CD4-positive, alpha-beta T cell treated with Interferon alpha-2 for 1 hour (primary cell): Measurements from ENCODE around the gene BCL2L12.

ENCODE experiments used
- DNase-seq, 2 donors: peaks; one replicate each; pipeline ENCODE4 v3.0.0-alpha.2; 2020 to 2022

Gene BCL2L12

DNA sequence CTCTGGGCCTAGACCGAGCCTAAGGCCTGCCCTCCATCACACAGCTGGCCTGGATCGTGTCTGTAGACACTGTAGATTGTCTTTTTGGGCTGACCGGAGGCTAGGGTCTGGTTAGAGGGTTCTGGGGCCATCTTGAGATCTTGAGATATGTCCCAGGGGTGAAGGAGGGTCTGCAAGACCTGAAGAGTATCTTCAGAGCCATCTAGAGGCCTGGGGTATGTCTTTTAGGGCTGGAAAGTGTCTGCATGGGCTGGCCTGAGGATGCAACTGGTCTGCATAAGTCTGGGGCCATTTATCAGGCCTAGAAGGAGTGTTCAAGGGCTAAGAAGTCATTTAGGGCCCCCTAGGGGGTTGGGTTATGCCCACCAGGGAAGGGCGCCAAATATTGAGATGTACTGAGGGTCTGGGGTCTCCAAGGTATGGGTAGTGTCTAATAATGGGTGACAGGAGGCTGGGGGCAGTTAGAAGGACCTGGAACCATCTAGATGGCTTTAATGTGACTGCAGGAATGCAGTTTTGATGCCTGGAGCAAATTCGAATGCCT is 23.2 kb upstream of the BCL2L12 start:
- DNase-seq = no peak

DNA sequence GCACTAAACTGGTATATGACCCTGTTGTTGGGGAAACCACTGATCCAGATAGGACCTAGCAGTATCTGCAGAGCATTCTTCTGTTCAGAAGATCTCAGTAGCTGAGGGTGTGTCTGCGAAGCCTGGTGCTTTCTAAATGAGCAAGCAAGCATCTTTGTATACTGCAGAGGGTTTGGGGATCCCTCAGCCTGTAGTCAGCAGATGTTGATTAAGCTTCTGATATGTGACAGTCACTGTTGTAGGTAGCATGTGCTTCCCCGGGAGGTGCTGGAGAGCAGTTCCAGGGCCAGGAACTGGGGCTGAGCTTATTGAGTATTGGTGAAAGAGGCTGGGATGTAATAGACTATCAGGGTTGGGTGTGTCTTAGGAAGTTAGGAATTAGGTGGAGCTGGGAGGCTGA is 22.3 kb upstream of the BCL2L12 start:
- DNase-seq = no peak

DNA sequence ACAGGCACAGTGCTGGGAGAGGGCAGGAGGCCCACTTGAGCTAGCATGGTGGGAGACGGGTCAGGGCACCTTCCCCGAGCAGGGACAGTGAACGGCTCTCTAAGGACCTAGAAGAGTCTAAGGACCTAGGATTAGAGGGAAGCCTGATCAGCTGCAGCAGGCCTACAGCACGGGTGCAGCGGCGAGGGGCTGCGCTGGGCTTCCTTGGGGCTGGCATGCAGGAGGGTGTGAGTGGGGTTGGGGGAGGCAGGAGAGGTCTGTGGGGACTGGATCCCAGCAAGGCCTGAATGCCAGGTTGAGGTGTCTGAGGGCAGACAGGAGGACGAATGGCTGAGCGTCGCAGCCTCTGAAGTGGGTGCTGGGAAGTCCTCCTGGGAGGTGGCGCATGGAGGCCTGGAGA is 20.1 kb upstream of the BCL2L12 start:
- no peak for DNase-seq

DNA sequence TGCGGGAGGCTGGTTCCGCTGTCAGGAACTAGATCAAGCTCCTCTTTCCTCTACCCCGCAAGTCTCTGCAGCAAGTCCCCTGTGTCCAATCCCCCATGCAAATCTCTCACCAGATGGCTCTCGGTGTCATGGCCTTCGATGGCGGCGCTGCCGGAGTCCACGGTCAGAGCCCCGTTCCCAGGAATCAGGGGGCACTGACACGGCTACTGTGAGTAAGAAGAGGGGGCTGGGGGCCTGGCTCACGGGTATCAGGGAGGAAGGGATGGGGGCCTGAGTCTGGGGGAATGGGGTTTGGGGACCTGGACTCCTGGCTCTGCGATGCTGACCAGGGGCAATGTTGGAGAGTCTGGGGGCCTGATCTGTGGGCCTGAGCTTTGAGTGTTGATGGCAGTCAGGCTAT is 19.7 kb upstream of the BCL2L12 start:
- no peak for DNase-seq

DNA sequence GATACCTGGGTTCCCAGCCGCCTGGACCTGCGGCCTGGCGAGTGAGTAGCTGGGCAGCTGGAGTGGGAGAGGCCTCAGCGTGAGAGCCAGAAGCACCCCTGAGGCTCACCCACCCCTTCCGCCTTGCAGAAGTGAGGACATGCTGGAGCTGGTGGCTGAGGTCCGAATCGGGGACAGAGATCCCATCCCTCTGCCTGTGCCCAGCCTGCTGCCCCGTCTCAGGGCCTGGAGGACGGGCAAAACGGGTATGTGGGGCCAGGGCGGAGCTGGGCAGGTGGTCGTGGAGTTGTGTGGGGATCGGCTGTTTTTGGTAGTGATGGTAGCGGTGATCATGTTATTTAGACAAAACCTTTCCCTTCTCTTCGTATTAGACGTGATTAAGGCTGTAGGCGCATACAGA is 19.1 kb upstream of the BCL2L12 start:
- no peak for DNase-seq

DNA sequence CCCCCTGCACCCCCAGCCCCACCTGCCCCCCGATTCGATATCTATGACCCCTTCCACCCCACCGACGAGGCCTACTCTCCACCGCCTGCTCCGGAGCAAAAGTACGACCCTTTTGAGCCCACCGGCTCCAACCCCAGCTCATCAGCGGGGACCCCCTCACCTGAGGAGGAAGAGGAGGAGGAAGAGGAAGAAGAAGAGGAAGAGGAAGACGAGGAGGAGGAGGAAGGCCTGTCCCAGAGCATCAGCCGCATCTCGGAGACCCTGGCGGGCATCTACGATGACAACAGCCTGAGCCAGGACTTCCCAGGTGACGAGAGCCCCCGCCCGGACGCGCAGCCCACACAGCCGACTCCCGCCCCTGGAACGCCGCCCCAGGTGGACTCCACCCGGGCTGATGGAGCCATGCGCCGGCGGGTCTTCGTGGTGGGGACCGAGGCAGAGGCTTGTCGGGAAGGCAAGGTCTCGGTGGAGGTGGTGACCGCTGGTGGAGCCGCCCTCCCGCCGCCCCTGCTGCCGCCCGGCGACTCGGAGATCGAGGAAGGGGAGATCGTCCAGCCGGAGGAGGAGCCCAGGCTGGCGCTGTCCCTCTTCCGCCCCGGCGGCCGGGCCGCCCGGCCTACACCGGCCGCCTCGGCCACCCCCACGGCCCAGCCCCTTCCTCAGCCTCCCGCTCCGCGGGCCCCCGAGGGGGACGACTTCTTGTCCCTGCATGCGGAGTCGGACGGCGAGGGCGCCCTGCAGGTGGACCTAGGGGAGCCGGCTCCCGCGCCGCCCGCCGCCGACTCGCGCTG is 14.5 kb upstream of the BCL2L12 start:
- no peak for DNase-seq

DNA sequence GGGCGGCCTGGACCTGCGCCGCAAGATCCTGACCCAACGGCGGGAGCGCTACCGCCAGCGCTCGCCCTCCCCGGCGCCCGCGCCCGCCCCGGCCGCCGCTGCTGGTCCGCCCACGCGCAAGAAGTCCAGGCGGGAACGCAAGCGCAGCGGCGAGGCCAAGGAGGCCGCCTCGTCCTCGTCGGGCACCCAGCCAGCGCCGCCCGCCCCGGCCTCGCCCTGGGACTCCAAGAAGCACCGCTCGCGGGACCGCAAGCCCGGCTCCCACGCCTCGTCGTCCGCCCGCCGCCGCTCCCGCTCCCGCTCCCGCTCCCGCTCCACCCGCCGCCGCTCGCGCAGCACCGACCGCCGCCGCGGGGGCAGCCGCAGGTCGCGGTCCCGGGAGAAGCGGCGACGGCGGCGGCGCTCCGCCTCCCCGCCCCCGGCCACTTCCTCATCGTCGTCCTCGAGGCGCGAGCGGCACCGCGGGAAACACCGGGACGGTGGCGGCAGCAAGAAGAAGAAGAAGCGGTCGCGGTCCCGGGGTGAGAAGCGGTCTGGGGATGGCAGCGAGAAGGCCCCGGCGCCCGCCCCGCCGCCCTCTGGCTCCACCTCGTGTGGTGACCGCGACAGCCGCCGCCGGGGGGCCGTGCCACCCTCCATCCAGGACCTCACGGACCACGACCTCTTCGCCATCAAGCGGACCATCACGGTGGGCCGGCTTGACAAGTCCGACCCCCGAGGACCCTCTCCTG is 13.7 kb upstream of the BCL2L12 start:
- DNase-seq = no peak

DNA sequence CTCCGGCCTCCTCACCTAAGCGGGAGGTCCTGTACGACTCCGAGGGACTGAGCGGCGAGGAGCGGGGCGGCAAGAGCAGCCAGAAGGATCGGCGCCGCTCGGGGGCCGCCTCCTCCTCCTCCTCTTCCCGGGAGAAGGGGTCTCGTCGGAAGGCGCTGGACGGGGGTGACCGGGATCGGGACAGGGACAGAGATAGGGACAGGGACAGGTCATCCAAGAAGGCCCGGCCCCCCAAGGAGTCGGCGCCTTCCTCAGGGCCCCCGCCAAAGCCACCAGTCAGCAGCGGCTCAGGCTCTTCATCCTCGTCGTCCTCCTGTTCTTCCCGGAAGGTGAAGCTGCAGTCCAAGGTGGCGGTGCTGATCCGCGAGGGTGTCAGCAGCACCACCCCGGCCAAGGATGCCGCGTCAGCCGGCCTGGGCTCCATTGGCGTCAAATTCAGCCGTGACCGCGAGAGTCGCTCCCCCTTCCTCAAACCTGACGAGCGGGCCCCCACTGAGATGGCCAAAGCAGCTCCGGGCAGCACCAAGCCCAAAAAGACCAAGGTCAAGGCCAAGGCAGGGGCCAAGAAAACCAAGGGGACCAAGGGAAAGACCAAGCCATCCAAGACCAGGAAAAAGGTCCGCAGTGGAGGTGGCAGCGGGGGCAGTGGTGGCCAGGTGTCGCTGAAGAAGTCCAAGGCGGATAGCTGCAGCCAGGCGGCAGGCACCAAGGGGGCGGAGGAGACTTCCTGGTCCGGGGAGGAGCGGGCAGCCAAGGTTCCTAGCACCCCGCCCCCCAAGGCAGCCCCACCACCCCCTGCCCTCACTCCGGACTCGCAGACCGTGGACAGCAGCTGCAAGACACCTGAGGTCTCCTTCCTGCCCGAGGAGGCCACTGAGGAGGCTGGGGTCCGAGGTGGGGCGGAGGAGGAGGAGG is 12.9 kb upstream of the BCL2L12 start:
- DNase-seq = no peak

DNA sequence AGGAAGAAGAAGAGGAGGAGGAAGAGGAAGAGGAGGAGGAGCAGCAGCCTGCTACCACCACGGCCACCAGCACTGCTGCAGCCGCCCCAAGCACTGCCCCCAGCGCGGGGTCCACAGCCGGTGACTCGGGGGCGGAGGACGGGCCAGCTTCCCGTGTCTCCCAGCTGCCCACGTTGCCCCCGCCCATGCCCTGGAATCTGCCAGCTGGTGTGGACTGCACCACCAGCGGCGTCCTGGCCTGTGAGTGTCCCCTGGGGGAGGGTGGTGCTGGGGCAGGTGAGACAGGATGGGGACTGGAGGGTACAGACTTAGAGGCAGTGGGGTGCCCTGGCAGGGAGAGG is 12.3 kb upstream of the BCL2L12 start:
- no peak for DNase-seq

DNA sequence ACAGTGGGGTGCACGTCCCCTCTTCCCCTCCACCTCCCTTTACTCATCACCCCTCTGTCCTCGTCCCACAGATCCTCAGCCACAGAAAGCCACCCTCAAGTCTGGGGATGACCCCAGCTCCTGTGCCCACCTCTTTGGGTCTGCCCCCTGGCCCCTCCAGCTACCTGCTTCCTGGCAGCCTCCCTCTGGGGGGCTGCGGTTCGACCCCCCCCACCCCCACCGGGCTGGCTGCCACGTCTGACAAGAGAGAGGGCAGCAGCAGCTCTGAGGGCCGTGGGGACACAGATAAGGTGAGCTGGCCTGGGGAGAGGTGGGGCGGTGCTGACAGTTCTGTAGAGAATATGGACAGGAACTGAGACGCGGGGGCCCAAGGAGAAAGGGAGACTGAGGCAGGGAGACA is 11.2 kb upstream of the BCL2L12 start:
- DNase-seq = no peak

DNA sequence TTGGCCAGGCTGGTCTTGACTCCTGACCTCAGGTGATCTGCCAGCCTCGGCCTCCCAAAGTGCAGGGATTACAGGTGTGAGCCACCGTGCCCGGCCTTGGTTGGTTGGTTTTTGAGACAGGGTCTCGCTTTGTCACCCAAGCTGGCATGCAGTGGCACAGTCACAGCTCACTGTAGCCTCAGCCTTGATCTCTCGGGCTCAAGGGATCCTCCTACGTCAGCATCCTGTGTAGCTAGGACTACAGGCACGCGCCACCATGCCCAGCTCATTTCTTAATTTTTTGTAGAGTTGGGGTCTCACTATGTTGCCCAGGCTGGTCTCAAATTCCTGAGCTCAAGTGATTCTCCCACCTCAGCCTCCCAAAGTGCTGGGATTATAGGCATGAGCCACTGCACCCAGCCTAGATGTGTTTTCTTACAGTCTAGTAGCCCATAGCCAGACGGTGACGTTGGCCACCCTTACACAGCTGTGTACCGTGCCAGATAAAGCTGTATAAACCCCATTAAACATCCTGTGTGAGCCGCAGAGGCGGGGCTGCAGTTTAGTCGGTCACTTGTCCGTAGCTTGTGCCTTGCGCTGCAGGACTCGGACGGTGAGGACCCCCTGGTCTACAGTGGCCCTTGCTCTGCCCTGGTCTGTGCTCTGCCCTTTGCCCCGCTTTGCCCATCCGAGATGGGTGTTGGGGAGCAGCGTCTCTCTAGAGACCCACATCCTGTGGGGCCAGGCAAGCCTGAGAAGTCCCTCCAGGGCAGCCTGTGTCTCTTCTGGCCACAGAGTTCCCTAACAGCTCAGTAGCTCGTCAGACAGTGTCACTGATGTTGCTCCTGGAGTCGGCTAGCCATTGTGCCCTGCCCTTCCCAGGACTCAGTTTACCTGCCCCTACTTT is 9.9 kb upstream of the BCL2L12 start:
- no peak for DNase-seq

DNA sequence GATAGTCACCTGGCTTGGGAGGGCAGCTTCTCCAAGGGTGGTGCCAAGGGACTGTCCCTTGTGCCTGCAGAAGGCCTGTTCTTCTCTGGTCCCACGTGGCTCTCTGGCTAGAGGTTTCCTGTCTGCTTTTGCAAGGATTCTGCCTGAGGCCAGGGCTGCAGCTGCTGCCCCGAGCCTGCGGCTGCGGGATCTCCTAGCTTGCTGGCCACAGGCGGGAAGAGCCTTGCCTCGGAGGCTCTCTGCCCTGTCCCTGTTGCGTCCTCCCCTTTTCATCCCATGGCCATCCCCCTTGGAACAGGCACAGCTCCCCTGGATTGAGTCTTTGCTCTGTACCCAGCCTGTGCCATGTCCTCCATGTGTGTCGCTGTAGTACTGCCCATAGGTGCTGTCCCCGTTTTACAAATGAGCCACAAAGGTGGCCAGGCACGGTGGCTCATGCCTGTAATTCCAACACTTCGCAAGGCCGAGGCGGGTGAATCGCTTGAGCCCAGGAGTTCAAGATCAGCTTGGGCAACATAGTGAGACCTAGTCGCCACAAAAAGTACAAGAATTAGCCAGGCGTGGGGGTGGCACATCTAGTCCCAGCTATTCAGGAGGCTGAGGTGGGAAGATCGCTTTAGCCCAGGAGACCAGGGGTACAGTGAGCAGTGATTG is 9.2 kb upstream of the BCL2L12 start:
- DNase-seq = no peak

DNA sequence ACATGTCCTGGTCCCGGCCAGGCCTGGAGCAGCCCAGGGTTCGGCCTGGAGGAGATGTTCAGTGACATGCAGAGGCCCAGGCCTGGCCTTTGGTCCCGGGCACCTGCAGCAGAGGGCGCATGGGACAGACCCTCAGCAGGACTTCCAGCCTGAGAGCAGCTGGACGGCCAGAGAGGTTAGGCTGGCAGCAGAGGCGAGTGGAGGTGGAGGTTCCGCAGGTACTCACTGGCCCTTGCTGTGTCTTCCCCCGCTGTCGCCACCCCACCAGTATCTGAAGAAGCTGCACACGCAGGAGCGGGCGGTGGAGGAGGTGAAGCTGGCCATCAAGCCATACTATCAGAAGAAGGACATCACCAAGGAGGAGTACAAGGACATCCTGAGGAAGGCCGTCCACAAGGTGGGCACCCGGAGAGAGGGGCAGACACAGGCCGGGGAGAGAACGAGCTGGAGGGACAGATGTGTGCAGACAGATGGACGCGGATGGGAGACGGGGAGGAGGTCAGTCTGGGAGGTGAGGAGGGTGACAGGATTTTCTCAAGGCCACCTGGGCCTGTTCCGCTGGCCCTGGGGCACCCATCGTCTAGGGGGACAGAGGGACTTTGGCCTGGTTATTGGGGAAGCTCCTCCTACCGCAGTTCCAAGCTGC is 8.1 kb upstream of the BCL2L12 start:
- DNase-seq = no peak

DNA sequence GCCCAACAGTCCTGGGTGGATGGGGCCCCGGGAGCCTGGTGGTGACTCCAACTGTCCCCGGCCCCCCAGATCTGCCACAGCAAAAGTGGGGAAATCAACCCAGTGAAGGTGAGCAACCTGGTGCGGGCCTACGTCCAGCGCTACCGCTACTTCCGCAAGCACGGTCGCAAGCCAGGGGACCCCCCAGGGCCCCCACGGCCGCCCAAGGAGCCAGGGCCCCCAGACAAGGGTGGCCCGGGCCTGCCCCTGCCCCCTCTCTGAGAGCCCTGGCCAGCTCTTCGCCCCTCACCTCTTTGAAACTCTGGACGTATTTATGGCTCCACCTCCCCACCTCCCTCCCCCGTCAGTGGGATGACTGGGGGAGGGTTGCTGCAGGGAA is 7.6 kb upstream of the BCL2L12 start:
- no peak for DNase-seq

DNA sequence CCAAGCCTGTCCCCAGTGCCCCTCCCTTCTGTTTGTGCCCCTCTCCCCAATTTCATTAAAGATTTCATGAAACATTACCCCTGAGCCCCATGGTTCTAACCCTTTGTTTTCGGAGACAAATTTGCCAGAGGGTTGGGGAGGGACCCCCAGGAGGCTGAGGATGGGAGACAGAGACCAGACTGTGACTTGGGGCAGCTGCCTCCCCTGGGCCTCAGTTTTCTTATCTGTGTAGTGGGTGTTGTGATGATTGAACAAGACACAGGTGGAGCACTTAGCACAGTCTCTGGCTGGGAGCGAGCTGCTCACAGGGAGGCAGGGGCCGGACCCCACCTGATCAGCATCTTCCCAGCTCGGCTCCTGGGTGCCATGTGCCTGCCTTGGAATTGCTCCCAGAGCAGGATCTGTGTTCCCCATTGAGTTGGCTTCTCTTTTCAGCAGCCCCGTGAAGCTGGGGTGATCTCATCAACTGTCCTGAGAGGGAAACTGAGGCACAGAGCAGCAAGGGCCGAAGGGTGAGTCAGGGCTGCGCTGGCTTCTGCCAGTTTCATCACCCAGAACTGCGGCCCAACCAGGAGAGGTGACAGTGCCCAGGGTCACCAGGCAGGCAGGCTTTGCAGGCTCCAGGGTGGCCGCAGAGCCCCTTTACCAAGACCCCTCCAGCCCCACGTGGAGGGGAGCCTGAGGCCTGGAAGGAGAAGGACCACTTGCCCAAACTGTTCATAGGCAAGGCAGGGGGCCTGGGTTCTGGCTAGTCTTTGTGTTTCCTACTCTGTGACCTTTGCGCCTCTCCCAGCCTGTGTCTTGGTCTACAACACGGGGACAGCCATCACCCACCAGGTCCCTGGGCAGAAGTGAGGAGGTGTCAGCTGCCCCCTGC is 6.9 kb upstream of the BCL2L12 start:
- DNase-seq = no peak

DNA sequence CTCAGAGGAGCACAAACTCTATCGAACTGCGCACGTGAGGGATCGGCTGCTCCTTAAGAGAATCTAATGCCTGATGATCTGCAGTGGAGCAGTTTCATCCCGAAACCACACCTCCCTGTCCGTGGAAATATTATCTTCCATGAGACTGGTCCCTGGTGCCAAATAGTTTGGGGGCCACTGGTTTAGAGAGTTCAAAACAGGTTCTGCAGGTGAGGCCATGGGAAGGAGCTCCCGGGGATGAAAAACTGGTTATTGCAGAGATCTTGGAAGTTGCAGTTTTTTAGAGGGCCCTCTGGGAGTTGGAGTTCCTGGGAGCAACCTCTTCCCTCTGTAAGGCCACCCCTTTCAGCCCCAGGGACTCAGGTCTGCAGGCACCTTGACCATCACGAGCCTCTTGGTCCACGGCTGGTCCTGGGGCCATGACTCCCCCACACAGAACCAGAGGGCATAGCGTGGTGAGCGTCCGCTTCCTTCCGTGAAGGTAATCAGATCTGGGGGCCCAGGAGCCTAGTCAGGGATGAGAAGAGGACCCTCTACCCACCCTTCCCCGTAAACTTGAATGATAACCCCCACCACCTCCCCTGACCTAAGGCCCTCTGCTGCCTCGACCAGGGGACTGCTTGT is 5.3 kb upstream of the BCL2L12 start:
- no peak for DNase-seq

DNA sequence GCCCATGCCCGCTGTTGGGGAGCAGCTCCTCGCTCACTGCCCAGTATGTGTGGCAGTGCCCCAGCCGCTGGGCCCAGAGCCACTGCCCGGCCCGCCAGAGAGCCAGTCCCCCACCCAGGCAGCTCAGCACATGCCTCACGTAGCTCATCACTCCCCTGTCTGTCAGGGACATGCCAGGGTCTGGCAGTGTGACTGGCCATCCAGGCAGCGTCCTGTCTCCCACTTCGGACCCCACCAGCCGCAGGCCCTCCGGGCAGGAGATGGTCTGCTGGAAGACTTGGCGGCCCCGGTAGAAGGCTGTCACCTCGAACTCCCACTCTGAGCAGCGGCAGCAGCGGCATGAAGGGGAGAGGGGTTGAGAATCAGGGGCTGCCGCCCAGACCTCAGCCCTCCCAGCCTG is 3.7 kb upstream of the BCL2L12 start:
- no peak for DNase-seq

DNA sequence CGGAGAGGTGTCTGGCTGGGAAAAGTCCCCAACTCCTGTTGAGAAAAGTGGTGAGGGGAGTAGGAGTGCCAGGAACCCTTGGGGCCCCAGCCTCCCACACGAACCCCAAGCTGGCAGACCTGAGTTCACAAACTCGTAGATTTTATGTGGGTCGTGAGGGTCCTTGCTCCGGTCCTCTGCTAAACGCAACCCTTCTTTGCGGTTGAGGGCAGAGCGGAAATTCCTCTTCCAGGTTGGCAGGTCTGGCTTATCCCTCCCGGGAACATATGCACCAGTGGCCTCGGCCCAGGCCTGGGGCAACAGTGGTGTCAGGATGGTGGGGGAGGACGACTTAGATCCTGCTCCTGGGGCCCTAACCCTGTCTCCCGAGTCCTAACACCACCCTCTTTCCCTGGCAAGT is 2.5 kb upstream of the BCL2L12 start:
- DNase-seq = no peak

DNA sequence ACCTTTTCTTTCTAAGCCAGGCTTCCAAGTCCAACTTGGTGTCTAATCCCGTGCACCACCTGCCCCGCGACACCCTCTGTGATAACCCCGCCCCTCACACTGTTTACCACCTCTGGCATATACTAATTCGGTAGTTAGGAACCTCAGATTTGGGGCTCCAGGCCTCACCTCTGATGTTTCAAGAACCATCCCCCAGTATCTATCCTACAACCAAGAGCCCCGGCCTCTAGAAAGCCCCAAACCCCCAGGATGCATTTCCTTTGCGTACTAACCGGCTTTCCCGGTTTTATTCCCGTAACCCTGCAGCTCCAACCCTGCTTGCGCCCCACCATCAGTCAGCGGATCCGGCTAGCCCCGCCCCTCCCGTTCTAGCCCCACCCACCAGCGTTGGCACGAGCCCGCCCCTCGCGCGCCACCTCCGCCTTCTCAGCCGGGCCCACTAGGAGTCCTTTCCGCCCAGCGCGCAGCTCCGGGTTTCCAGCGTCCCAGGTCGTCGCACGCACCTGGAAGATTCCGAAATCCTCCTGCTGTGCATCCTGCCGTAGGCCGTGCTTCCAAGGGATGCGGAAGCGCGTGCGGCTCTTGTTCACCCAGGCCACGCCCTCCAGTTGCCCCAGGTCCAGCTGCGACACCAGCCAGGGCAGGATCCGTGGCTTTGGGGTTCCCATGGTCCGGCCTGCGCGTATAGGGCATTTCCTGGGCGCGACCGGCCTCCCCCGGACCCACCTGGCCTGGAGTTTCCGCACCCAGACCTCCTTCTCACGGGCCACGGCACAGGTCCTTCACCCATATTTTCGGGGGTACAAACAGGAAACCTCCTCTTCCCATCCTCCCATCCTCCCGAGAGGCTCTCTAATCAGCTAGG is 1.3 kb upstream of the BCL2L12 start:
- peak; percentile 82 to 92 for DNase-seq
